GM23338 (cell line): Measurements from ENCODE around the gene WDR93. TPM values are rescaled to one million over a fixed set of nuclear protein-coding genes. Genes with fewer than 3 reads are reported as not detected.

ENCODE experiments used
- ATAC-seq: fragments of 200-7000 bp; cut with Tn5 transposase; 3 replicates; pipeline ENCODE4 v1.9.1; 2020
- DNase-seq: peaks from one replicate; pipeline ENCODE4 v3.0.0-alpha.2; 2015; ENCODE audit warnings: low spot score
- H2AFZ ChIP-seq: fragments of 200-600 bp; sonication (generic); 2 replicates; pipeline ENCODE4 v1.8.0; 2016; ENCODE audit warnings: antibody characterized with exemption, mild to moderate bottlenecking, moderate library complexity
- H3F3A ChIP-seq: fragments of 200-600 bp; sonication (generic); replicated peaks from 2 replicates; pipeline ENCODE4 v1.8.0; 2017; ENCODE audit warnings: antibody characterized with exemption, mixed run types, low read depth
- H3K27ac ChIP-seq: fragments of 200-600 bp; sonication (generic); 2 replicates; pipeline ENCODE4 v1.6.1; 2016; ENCODE audit warnings: low read depth
- H3K27me3 ChIP-seq: fragments of 200-600 bp; sonication (generic); 2 replicates; pipeline ENCODE4 v1.8.0; 2016; ENCODE audit warnings: mild to moderate bottlenecking, mixed run types, moderate library complexity; ENCODE audit not compliant: insufficient read depth
- H3K36me3 ChIP-seq: fragments of 200-600 bp; sonication (generic); 2 replicates; pipeline ENCODE4 v1.8.0; 2016; ENCODE audit warnings: mild to moderate bottlenecking; ENCODE audit not compliant: insufficient read depth
- H3K4me1 ChIP-seq: fragments of 200-600 bp; sonication (generic); 2 replicates; pipeline ENCODE4 v1.8.0; 2016; ENCODE audit warnings: mild to moderate bottlenecking, moderate library complexity; ENCODE audit not compliant: insufficient read depth
- H3K4me2 ChIP-seq: fragments of 200-600 bp; sonication (generic); 2 replicates; pipeline ENCODE4 v1.7.1; 2017; ENCODE audit warnings: mixed run types
- H3K4me3 ChIP-seq: fragments of 200-600 bp; sonication (generic); 2 replicates; pipeline ENCODE4 v1.6.1; 2016; ENCODE audit warnings: mixed run types
- H3K79me2 ChIP-seq: fragments of 200-600 bp; sonication (generic); replicated peaks from 2 replicates; pipeline ENCODE4 v1.8.0; 2017; ENCODE audit warnings: mild to moderate bottlenecking; ENCODE audit not compliant: insufficient read depth
- H3K9me2 ChIP-seq: fragments of 200-600 bp; sonication (generic); 2 replicates; pipeline ENCODE4 v1.8.0; 2017; ENCODE audit not compliant: insufficient read depth
- H4K20me1 ChIP-seq: fragments of 200-600 bp; sonication (generic); replicated peaks from 2 replicates; pipeline ENCODE4 v1.8.0; 2017; ENCODE audit warnings: mild to moderate bottlenecking; ENCODE audit not compliant: insufficient read depth
- H3K27ac Mint-ChIP-seq: 2 replicates; pipeline ENCODE4 v1.8.0; 2020; ENCODE audit warnings: inconsistent platforms, mild to moderate bottlenecking, moderate library complexity, mixed read lengths
- H3K27me3 Mint-ChIP-seq: 3 replicates; pipeline ENCODE4 v1.8.0; 2022; ENCODE audit warnings: low read depth, mild to moderate bottlenecking, moderate library complexity, mixed read lengths, inconsistent platforms; ENCODE audit not compliant: insufficient read depth, poor library complexity
- H3K36me3 Mint-ChIP-seq: 3 replicates; pipeline ENCODE4 v1.8.0; 2021; ENCODE audit warnings: low read depth, mild to moderate bottlenecking, inconsistent platforms, moderate library complexity, mixed read lengths
- H3K4me1 Mint-ChIP-seq: 3 replicates; pipeline ENCODE4 v1.8.0; 2020; ENCODE audit warnings: mild to moderate bottlenecking, inconsistent platforms, mixed read lengths
- H3K4me3 Mint-ChIP-seq: 3 replicates; pipeline ENCODE4 v1.8.0; 2021; ENCODE audit warnings: moderate library complexity, mild to moderate bottlenecking, inconsistent platforms, mixed read lengths
- H3K9me3 Mint-ChIP-seq: 3 replicates; pipeline ENCODE4 v1.8.0; 2020; ENCODE audit warnings: moderate library complexity, mild to moderate bottlenecking, inconsistent platforms, mixed read lengths
- CREB1 ChIP-seq: fragments of 250-450 bp; sonication (Bioruptor Pico); IDR thresholded peaks from 2 replicates; pipeline ENCODE4 v1.5.0; 2020; ENCODE audit warnings: low read depth, mild to moderate bottlenecking, moderate library complexity
- CTCF ChIP-seq, 2 experiments: fragments of 200-600 bp in 1 of 2; sonication (generic) in 1 of 2; conservative IDR thresholded peaks; 2 replicates each; pipeline versions ENCODE4 v1.5.1 to v1.6.1; 2016 to 2017; ENCODE audit warnings: antibody characterized with exemption in 2 of 2, low read depth in 2 of 2, mild to moderate bottlenecking in 2 of 2, moderate library complexity in 1 of 2
- ETS1 ChIP-seq: IDR thresholded peaks from 2 replicates; pipeline ENCODE4 v1.6.1; 2016; ENCODE audit warnings: antibody characterized with exemption
- EZH2 ChIP-seq: fragments of 200-600 bp; sonication (generic); IDR thresholded peaks from one replicate; pipeline ENCODE4 v1.8.0; 2017; ENCODE audit warnings: antibody characterized with exemption, mild to moderate bottlenecking, low read depth; ENCODE audit not compliant: unreplicated experiment
- EZH2phosphoT487 ChIP-seq: fragments of 200-600 bp; sonication (generic); IDR thresholded peaks from one replicate; pipeline ENCODE4 v1.8.1; 2018; ENCODE audit warnings: antibody characterized with exemption; ENCODE audit not compliant: unreplicated experiment
- JUNB ChIP-seq: IDR thresholded peaks from one replicate; pipeline ENCODE4 v1.6.1; 2016; ENCODE audit warnings: antibody characterized with exemption; ENCODE audit not compliant: unreplicated experiment
- NANOG ChIP-seq: IDR thresholded peaks from 2 replicates; pipeline ENCODE4 v1.6.1; 2016; ENCODE audit warnings: antibody characterized with exemption, borderline replicate concordance
- POLR2AphosphoS5 ChIP-seq: IDR thresholded peaks from 2 replicates; pipeline ENCODE4 v1.6.1; 2016; ENCODE audit warnings: antibody characterized with exemption, low read depth
- REST ChIP-seq: IDR thresholded peaks from one replicate; pipeline ENCODE4 v1.6.1; 2018; ENCODE audit warnings: antibody characterized with exemption; ENCODE audit not compliant: unreplicated experiment
- STAT1 ChIP-seq: IDR thresholded peaks from one replicate; pipeline ENCODE4 v1.6.1; 2016; ENCODE audit warnings: antibody characterized with exemption; ENCODE audit not compliant: unreplicated experiment
- ZNF114 ChIP-seq: fragments of 250-450 bp; sonication (Bioruptor Pico); IDR thresholded peaks from 2 replicates; pipeline ENCODE4 v1.5.0; 2020; ENCODE audit warnings: mild to moderate bottlenecking, moderate library complexity
- ZNF331 ChIP-seq: fragments of 250-450 bp; sonication (Bioruptor Pico); IDR thresholded peaks from 2 replicates; pipeline ENCODE4 v1.5.0; 2020; ENCODE audit warnings: low read depth, mild to moderate bottlenecking, moderate library complexity
- ZNF462 ChIP-seq: fragments of 250-450 bp; sonication (Bioruptor Pico); IDR thresholded peaks from 2 replicates; pipeline ENCODE4 v1.5.0; 2020; ENCODE audit warnings: mild to moderate bottlenecking, moderate library complexity
- polyA plus RNA-seq: library from polyadenylated mRNA; unstranded; fragments of >200 nt; fragmentation: Nextera tagmentation; extraction: Ambion mirVana; gene quantifications from 2 replicates; pipeline ENCODE4 v1.2.1, GENCODE V29; 2016
- total RNA-seq: library from RNA; depleted of rRNA; stranded (reverse); fragments of >200 nt; shearing (Covaris generic); gene quantifications from 2 replicates; pipeline ENCODE4 v1.2.3, GENCODE V29; 2014

Gene WDR93
- total and polyA plus RNA-seq, 2 experiments from 2014 or later, result 0.14 TPM; not detected in 1

- Histone ChIP-seq H3K27ac (no peak overlapping the region), H4K20me1 (no peaks in the 10 kb centered on the region), H3K4me1 (peaks cover 8% of the 10 kb centered on the region), H3K4me3 (no peak overlapping the region), H3K36me3 (no peaks in the 10 kb centered on the region), H3F3A (no peaks in the 10 kb centered on the region), H3K4me2 (no peak overlapping the region), H3K9me2 (no peaks in the 10 kb centered on the region), H3K27me3 (peaks cover 14% of the 10 kb centered on the region), H2AFZ (no peak overlapping the region), H3K79me2 (no peaks in the 10 kb centered on the region)
- ATAC-seq (no peak), DNase-seq (no peak)
- Mint-ChIP-seq H3K27me3 (peaks cover 15% of the 10 kb centered on the region), H3K9me3 (no peaks in the 10 kb centered on the region; the same call in 2 of the 3 replicates), H3K4me3 (no peak overlapping the region), H3K27ac (no peak overlapping the region), H3K36me3 (no peaks in the 10 kb centered on the region; the same call in 2 of the 3 replicates), H3K4me1 (peaks cover 19% of the 10 kb centered on the region)
- TF ChIP-seq EZH2phosphoT487 (no peak), ETS1 (no peak), POLR2AphosphoS5 (no peak), EZH2 (no peak), CTCF (conservative IDR thresholded peaks at IDR 0.05; ENCODE audit: low read depth in 2 of 2) (no peak), NANOG (no peak), ZNF331 (no peak), STAT1 (no peak), ZNF462 (CRISPR knock-in tag) (no peak), ZNF114 (CRISPR knock-in tag) (no peak), REST (no peak), CREB1 (CRISPR knock-in tag) (no peak), JUNB (no peak)
Measured at GRCh38 chr15:89660556-89660955, 30.1 kb upstream of the WDR93 start.
